Calu3 (cell line): ENCODE measurements around the gene SPATA24. TPM values are rescaled to one million over a fixed set of nuclear protein-coding genes. Genes with fewer than 3 reads are reported as not detected.

Experiments used
- BruUV-seq: library from RNA; stranded (reverse); fragments of 400-500 nt; replicated peaks from 2 replicates; lab custom pipeline; 2021; lab: Mats Ljungman, UMichigan
- CTCF ChIA-PET: fragments of 300-600 bp; sonication (Branson Sonifier 250); formaldehyde crosslinking; loops from one replicate; lab custom pipeline; 2022; ENCODE audit warnings: antibody characterized with exemption; lab: Charles Lee
- DNase-seq: peaks from one replicate; pipeline ENCODE4 v3.0.0; 2022
- H3K27ac Mint-ChIP-seq: one replicate; pipeline ENCODE4 v1.8.0; 2022; ENCODE audit warnings: mixed read lengths; ENCODE audit not compliant: unreplicated experiment
- H3K27me3 Mint-ChIP-seq: one replicate; pipeline ENCODE4 v1.8.0; 2022; ENCODE audit warnings: mixed read lengths; ENCODE audit not compliant: unreplicated experiment
- H3K36me3 Mint-ChIP-seq: one replicate; pipeline ENCODE4 v1.8.0; 2022; ENCODE audit warnings: mild to moderate bottlenecking, moderate library complexity, mixed read lengths; ENCODE audit not compliant: insufficient read depth, unreplicated experiment
- H3K4me1 Mint-ChIP-seq: one replicate; pipeline ENCODE4 v1.8.0; 2022; ENCODE audit warnings: mild to moderate bottlenecking, low read depth, mixed read lengths; ENCODE audit not compliant: unreplicated experiment
- H3K4me3 Mint-ChIP-seq: one replicate; pipeline ENCODE4 v1.8.0; 2022; ENCODE audit warnings: mild to moderate bottlenecking, low read depth, moderate library complexity, mixed read lengths; ENCODE audit not compliant: unreplicated experiment
- H3K9me3 Mint-ChIP-seq: one replicate; pipeline ENCODE4 v1.8.0; 2022; ENCODE audit warnings: low read depth, mixed read lengths; ENCODE audit not compliant: unreplicated experiment
- CTCF ChIP-seq: fragments of 200-600 bp; IDR thresholded peaks from one replicate; pipeline ENCODE4 v1.8.0; 2022; ENCODE audit warnings: antibody characterized with exemption; ENCODE audit not compliant: unreplicated experiment
- intact Hi-C: fragments of 100-400 bp; cut with micrococcal nuclease; formaldehyde crosslinking; loops from one replicate; pipeline ENCODE4 v1.10.0; 2022; ENCODE audit not compliant: unreplicated experiment
- total RNA-seq: library from RNA; stranded (reverse); gene quantifications from 2 replicates; pipeline ENCODE4 v1.2.3, GENCODE V29; 2022

The SPATA24 gene
- total RNA-seq, 1 experiment from 2014 or later: 6.8 TPM

- Mint-ChIP-seq H3K9me3 (no peaks in the 10 kb centered on the region), H3K4me3 (no peak overlapping the region), H3K36me3 (peaks cover 7% of the 10 kb centered on the region), H3K27me3 (no peaks in the 10 kb centered on the region), H3K27ac (no peak overlapping the region), H3K4me1 (peaks cover 14% of the 10 kb centered on the region)
- CTCF ChIA-PET: interaction anchor here (0.6 kb wide), 1 partner anchor 58 kb away, joined by 3 read pairs; no protein-coding TSS in a partner anchor
- intact Hi-C loops: no loop called here
- no peak for DNase-seq
- no TSS peak for BruUV-seq
- no peak for TF ChIP-seq CTCF
These were observed 25.6 kb downstream of the SPATA24 start for GRCh38 chr5:139378101-139378825.

GRCh38 chr5:139377226-139377625 is 26.7 kb downstream of the SPATA24 start:
- TF ChIP-seq CTCF: no peak
- Mint-ChIP-seq H3K9me3 (no peaks in the 10 kb centered on the region), H3K36me3 (peaks cover 12% of the 10 kb centered on the region), H3K27me3 (no peaks in the 10 kb centered on the region), H3K27ac (no peak overlapping the region), H3K4me3 (no peak overlapping the region), H3K4me1 (peaks cover 13% of the 10 kb centered on the region)
- DNase-seq: no peak
- CTCF ChIA-PET: interaction anchor here (0.6 kb wide), 1 partner anchor 804 kb away, joined by 3 read pairs; no protein-coding TSS in a partner anchor
- BruUV-seq: no TSS peak
- intact Hi-C loops: no loop called here

GRCh38 chr5:139376364-139376763 is 27.5 kb downstream of the SPATA24 start:
- Mint-ChIP-seq H3K9me3 (no peaks in the 10 kb centered on the region), H3K4me1 (peaks cover 13% of the 10 kb centered on the region), H3K27ac (no peak overlapping the region), H3K4me3 (no peak overlapping the region), H3K27me3 (no peaks in the 10 kb centered on the region), H3K36me3 (peaks cover 20% of the 10 kb centered on the region)
- intact Hi-C loops: no loop called here
- no TSS peak for BruUV-seq
- CTCF ChIA-PET: interaction anchor here (0.6 kb wide), 1 partner anchor 666 kb away, joined by 4 read pairs; no protein-coding TSS in a partner anchor
- no peak for DNase-seq
- no peak for TF ChIP-seq CTCF

- Mint-ChIP-seq H3K4me3 (no peak overlapping the region), H3K36me3 (peaks cover 29% of the 10 kb centered on the region), H3K27ac (no peak overlapping the region), H3K27me3 (no peaks in the 10 kb centered on the region), H3K9me3 (no peaks in the 10 kb centered on the region), H3K4me1 (peaks cover 13% of the 10 kb centered on the region)
- DNase-seq: no peak
- no TSS peak for BruUV-seq
- intact Hi-C loops: no loop called here
- CTCF ChIA-PET: no interaction called here
- no peak for TF ChIP-seq CTCF
These were observed 29.0 kb downstream of the SPATA24 start for GRCh38 chr5:139374909-139375308.
